Activated effector memory CD4-positive, alpha-beta T cell treated with anti-CD3 and anti-CD28 coated beads, Interleukin-2, amount 50 U/mL, for 16 hours (primary cell): ENCODE data around the gene CAMP.
A peak's percentile ranks its signal among the peaks of the same experiment; 100 is the strongest.
"Not testable (repeated sequence)": the region's sequence is repeated elsewhere in the genome, so short reads cannot be mapped to it uniquely, and the experiment has no call there.

Source experiments
- DNase-seq: peaks from one replicate; pipeline ENCODE4 v3.0.0-alpha.2; 2020

CAMP gene, protein sequence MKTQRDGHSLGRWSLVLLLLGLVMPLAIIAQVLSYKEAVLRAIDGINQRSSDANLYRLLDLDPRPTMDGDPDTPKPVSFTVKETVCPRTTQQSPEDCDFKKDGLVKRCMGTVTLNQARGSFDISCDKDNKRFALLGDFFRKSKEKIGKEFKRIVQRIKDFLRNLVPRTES

DNA sequence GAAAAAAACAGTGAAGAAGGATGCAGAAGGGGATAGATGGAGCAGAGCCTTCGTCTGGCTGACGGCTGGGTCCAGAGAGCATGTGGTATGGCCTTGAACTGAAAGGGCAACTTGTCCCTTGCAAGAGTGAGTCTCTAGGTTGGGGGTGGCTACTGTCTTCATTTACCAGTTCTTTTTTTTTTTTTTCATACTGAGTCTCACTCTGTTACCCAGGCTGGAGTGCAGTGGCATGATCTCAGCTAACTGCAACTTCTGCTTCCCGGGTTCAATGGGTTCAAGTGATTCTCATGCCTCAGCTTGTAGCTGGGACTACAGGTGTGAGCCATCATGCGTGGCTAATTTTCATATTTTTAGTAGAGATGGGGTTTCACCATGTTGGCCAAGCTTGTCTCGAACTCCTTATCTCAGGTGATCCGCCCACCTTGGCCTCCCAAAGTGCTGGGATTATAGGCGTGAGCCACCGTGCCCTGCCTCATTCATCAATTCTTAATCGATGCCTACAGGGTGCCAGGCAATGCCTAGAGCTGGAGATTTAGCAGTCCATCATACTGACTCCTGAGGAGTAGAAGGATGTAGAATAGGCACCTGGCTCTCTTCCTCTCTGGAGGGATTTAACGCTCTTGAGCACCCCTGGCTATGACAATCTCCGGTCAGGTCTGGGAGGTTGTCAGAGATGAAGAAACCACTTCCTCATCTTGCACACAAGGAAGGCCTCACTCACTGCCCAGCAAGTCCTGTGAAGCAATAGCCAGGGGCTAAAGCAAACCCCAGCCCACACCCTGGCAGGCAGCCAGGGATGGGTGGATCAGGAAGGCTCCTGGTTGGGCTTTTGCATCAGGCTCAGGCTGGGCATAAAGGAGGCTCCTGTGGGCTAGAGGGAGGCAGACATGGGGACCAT is at the start of gene CAMP:
Gene CAMP (plus strand): TSS at position 880 of the 898 bp plus-strand sequence. CDS start 17 bp downstream, at position 897.
- DNase-seq = no peak

DNA sequence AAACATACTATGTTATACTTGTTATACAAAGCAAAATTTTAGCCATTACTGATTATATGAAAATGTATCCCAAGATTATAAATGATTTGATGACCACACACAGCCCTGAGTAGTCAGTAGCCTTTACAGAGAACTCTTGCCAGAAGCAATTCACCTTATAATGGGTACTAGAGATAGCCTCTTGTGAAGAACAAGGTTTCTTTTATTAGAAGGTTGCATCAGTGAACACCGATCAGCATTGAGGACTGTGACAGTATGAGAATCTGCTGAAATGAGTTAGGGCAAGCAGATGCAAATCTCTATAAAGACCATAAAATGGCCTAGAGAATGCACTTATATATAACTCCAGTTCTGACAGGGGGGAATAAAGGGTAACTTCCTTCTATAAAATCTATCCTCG is 45.2 kb upstream of the CAMP start:
- no peak for DNase-seq

DNA sequence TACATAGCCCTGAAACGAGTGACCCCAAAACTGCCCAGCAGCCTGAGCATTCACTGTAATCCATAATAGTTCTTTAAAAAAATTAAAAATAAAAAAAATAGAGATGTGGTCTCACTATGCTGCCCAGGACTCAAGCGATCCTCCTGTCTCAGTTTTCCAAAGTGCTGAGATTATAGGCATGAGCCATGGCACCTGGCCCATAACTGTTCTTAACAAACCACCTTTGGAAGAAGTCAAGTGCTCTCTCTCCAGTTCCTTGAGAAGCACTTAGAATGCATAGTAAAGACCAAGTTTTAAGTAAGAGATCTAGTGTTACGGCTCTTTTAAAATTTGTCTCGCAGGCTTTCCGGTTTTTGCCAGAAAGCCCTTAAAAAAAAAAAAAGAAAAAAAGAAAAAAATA is 43.3 kb upstream of the CAMP start:
- DNase-seq = no peak

DNA sequence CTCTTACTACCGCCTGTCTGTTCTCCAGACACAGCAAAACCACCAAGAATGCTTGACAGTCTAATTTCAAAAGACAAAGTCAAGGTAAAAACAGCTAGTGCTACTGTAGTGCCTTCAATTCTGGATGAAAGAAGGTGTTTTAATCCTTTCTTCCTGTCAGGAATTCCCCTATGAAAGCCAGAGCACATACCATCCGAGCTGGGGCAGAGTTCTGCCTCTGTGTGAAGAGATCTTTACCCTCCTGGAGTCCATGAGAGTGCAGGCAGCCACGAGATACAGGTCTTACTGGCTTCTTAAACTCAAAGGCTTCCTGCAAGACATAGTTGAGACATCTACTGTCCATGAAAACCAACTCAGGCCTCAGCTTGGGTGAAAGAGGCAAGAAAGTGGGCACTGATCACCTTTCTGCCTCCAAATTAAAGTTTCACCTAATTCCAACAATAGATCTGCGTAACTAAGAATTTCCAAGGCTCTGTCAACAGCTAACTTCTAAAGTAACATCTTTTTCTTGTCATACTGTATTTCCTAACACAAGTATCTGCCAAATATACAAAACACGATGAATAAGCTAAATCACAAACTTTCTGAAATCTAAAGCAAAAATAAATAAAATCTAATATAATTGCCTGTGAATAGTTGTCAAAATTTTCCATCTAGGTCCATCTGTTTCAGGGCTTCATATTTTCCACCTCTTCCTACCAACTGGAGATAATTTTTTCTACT is 42.6 kb upstream of the CAMP start:
- no peak for DNase-seq

DNA sequence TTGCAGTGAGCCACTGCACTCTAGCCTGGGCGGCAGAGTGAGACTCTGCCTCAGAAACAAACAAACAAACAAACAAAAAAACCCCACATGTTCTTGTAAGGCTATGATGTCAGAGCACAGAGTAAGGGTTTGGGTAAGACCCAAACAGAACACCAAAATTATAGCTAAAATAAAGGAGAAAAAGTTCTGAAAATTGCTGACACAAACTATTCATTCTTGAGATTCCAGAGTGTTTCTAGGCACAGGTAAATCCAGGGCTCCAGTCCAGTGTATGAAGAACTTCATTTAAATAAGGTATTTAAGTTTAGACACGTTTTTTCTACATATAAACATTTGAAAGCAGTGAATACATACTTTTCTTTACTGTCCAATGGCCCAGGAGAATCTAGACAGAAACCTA is 39.0 kb upstream of the CAMP start:
- no peak for DNase-seq

DNA sequence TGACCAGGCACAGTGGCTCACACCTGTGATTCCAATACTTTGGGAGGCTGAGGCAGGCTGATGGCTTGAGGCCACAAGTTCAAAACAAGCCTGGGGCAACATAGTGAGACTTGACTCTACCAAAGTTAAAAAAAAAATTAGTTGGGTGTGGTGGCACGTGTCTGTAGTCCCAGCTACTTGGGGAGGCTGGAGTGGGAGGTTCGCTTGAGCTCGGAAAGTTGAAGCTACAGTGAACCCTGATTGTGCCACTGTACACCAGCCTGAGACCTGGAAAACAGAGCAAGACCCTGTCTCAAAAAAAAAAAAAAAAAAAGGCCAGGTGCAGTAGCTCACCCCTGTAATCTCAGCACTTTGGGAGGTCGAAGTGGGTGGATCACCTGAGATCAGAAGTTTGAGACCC is 38.2 kb upstream of the CAMP start:
- DNase-seq = no peak

DNA sequence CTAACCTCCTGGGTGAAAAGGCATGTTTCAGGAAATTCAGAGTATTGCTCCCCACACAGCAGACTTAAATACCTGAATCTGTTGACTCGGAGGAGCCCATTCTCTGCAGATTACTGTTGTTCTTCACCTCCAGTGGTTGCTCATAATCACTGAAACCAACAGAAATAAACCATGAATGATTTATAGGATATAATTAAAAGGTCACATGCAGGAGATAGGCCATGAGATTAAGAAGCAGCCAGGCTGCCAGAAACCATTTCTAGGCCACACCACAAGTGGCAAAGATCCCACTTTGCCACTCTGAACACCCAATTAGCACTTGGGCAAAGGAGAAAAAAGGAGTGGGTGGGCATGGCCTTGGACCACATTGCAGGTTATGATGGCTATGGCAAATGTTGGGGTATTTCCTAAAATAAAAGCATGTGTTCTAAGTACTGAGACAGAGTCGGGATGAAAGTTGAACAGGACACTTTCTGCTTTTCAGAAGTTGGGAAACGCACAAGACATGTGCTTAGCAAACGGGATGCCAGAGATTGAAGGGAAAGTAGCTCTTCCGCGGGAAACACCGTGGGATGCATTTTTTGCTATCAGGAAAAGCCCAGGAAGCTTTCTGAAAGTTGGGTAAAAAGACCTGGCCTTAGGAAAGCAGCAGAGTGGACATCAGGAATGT is 36.5 kb upstream of the CAMP start:
- no peak for DNase-seq

DNA sequence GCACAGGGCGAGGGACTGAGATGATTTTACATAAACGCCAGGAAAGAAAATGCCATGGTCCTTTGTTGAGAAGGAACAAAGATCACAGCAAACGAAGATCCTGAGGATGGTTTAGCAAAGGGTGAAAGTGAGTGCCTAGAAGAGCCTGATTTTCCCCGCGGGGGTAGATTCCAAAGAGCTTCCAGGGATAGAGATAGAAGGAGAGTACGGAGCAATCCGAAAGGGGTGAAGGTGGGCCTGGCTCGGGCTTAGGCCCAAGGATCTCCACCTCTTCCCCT is 36.1 kb upstream of the CAMP start:
- no peak for DNase-seq

DNA sequence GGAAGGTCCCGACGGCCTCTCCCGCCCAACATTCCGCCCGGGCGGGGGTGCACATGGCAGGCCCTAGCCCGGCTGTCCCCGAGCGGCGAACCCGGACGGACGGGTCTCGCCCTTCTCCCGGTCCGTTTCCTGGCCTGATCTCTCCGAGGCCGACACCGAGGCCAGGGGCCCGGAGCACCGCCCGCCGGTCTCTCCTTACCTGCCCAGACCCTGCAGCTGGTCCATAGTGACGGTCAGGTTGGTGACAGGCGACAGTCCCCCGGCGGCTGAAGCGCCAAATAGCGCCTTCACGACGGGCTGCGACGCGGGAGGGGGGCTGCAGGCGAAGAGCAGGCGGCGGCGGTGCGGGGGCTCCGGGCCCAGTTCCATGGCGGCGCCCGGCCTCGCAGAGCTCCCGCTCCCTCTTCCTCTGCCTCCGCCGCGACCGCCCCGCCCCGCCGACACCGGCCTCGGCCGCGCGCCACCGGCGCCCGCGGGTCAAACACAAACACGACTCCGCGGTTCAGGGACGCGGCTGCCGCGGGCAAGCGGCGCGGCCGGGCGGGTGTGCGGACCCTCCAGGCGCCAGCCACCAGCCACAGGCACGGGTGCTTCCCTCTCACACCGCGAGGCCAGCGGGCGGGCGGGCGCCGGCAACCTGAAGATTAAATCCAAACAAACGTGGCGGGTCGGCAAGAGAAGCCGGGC is 35.6 kb upstream of the CAMP start:
- DNase-seq = peak; percentile 75

DNA sequence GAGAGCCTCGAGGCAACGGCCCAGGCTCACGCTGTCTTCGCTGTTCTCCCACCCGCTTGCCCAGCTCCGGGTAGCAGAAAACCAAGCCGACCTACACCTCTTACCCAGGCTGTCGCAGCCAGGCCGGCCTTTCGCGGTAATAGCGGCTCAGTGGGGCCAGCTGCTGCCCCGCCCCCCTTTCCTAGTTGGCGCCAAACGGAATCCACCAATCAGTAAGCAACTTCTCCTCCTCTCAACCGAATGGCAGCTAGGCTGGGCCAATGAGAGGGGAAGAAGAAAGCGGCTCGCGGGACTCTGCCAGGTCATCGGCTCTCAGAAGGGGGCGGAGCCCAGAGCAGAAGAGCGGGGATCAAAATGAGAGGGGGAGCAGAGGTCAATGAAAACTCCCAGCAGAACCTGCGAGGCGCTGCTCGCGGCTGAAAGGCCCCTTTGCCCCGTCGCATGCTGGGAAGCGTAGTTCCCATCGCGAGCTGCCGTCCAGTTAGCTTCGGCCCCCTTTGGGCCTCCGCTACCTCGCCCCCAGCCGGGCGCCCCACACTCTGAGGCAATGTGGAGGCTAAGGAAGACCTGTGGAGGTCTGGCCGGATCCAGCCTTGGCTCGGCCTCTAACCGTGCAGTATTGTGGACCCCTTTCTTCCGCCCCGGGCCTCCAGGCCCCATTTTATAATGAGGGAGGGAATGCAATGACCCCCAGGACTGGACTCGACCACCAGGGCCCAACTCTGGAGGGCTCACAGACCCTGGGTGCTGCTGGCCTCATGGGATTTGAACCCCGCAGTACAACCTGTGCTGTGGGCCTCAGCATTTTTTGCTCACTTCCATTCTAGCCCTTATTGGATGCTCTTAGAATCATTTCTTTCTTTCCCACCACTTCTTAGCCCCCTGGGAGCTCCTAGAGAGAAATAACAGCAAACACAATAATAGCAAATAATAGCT is 34.8 kb upstream of the CAMP start, which contains the start of gene CDC25A:
Gene CDC25A (minus strand): TSS at position 152 of the 936 bp plus-strand sequence. CDS start 470 bp downstream, outside the sequence.
- DNase-seq = peak; percentile 97

DNA sequence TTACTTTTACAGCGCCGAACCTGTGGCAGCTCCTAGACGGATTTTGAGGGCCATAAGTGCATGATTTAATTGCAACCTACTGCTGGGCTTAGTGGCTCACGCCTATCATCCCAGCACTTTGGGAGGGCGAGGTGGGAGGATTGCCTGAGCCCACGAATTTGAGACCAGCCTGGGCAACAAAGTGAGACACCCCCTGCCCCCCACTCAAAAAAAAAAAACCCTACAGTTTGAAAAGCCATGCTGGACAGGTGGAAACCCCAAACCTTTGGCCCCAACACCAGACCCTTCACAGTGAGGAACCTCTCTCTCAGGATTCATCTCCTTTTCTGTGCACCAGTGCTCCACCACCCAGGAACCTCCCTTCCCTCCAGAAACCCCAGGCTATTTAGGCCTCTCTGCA is 34.0 kb upstream of the CAMP start:
- DNase-seq = no peak

DNA sequence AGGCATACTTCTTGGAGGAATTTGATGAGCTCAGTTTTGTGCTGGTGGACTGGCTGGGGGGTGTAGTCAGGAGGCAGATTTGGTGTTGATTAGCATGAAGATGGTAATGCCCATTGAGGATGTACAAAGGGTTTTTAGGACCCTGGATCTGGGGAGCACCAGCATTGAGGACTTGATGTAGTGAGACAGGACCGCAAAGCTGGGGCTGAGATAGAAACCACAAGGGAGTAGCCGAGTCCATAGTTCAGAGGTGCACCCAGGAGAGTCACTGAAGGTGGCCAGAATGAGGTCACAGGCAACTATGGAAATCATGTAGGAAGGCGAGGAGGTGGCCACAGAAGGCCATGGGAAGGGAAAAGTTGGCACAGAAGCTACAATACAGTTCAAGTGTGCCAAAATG is 32.4 kb upstream of the CAMP start:
- no peak for DNase-seq

DNA sequence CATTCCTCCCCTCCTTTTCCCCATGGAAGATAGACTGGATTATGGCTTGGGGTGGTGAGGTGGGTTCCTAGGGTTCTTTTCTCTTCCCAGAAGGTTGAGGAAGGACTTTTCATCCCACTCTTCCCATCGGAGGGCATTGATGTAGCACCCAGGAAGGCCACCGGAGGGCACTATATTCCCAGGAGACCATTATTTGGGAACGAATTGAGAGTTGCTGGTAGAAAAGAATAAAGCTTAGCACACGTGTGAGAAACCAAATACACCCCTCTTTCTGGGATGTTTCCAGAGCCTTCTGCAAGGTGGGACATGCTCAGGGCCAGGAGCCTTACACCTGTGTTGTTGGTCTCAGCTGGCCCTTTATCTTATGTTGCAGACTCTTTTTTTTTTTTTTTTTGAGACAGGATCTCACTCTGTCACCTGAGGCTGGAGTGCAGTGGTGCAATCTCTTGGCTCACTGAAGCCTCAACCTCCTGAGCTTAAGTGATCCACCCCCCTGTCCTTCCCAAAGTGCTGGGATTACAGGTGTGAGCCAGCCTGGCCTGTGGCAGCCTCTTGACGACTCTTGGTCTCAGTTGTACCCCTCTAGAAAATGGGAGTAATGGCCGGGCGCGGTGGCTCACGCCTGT is 28.7 kb upstream of the CAMP start:
- peak; percentile 66 for DNase-seq

DNA sequence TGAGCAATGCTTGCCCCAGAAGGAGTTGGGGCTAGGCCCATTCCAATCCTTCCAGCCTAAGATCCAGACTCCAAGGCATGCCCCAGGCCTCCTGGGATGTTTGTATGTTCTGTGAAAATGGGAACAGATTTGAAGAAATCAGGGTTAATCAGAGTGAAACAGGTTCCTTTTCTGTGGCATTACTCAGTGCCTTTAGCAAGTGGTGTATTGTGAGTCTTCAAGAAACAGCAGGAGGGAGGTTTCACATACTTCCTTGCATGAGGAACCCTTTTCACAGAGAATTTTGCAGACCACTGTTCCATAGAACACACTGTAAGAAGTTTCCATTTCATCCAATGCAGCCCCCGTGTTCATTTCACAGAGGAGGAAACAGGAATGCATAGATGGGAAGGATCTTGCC is 26.7 kb upstream of the CAMP start:
- no peak for DNase-seq

DNA sequence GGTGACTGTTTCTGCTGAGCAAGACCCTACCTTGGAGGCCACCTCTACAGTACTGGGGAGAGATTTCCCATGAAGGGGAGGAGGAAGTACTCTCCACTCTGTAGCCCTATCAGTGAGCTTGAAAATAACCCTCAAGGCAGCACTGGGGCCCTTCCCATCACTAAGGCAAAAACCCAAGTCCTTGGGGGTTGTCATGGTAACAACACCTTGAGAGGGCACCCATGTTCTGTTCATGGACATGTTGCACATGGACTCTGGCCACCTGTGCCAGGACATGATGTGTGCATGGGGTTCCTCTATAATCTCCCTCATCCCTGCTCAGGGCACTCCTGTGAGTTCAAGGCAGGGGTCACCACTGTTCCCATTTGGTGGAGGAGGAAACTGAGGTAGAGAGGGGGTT is 24.2 kb upstream of the CAMP start:
- no peak for DNase-seq

DNA sequence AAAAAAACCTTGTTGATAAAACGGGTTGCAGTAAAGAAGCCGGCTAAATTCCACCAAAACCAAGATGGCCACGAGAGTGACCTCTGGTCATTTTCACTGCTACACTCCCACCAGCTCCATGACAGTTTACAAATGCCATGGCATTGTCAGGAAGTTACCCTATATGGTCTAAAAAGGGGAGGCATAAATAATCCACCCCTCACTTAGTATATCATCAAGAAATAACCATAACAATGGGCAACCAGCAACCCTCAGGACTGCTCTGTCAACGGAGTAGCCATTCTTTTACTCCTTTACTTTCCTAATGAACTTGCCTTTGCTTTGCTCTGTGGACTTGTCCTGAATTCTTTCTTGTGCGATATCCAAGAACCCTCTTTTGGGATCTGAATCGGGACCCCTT is 20.7 kb upstream of the CAMP start:
- DNase-seq = no peak

DNA sequence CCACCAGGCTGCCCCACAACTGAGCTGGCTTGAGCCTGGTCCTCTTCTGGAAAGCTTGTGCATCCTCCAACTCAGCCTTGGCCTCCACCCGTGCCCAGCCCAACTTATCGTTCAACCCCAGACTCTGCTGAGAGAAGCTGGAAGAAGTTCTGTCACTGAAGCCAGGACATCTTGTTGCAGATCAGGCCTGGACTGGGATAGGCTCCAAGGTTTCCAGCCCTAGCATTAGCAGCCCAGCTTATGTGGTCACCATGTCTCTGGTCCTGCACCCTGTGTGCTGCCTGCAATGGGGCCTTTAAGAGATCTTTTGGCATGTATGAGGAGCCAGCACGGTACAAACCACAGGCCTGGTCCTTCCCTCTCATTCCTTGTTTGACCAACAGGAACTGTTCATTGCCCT is 15.2 kb upstream of the CAMP start:
- no peak for DNase-seq

DNA sequence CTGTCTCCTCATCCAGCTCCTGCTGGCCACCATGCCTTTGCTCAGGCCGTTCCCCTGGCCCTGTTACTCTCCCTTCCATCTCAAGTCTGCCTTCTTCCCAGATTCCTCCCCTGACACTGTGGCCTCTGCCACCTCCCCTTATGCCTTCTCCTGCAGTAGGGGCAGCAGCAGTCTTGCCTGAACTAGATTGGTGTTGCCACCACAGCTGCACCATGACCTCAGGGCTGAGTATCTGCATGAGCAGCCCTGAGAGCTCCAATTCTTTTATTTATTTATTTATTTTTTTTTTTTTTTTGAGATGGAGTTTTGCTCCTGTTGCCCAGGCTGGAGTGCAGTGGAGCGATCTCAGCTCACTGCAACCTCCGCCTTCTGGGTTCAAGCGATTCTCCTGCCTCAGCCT is 13.8 kb upstream of the CAMP start:
- no peak for DNase-seq

DNA sequence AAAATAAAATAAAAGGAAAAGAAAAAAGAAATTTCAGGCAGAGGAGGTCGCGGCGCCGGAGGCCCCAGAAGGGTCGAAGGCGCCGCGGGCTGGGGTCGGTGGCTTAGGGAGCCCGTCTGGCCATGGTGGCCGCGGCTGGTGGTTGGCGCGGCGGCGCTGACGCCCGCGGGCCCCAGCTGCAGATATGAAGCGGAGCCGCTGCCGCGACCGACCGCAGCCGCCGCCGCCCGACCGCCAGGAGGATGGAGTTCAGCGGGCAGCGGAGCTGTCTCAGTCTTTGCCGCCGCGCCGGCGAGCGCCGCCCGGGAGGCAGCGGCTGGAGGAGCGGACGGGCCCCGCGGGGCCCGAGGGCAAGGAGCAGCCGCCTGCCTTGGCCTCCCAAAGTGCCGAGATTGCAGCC is 12.8 kb upstream of the CAMP start:
- not testable (repeated sequence) for DNase-seq

DNA sequence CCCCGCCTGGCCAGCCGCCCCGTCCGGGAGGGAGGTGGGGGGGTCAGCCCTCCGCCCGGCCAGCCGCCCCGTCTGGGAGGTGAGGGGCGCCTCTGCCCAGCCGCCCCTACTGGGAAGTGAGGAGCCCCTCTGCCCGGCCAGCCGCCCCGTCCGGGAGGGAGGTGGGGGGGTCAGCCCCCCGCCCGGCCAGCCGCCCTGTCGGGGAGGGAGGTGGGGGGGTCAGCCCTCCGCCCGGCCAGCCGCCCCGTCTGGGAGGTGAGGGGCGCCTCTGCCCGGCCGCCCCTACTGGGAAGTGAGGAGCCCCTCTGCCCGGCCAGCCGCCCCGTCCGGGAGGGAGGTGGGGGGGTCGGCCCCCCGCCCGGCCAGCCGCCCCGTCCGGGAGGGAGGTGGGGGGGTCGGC is 11.5 kb upstream of the CAMP start:
- DNase-seq = not testable (repeated sequence)

DNA sequence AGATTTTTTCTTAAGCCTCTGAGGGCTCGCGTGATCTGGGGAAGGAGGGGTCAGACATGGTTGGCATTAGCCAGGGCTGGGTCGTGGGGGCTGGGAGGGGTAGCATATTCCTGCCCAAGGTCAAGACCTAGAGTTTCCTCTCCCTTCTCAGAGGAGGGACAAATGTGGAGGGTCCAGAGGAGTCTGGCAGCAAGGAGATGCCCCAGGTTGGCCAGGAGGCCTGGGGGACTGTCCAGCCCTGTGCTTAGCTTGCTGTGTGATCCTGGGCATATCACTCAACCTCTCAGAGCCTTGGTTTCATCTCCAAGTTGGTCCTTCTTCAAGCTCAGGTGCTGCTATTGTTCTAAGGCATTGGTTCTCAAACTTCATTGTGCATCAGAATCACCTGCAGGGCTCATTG is 9.1 kb upstream of the CAMP start:
- DNase-seq = no peak
